NAMALWA (cell line): ENCODE measurements around the gene MREG.

ENCODE experiments used
- DNase-seq: peaks from one replicate; pipeline ENCODE4 v3.0.0-alpha.2; 2015; ENCODE audit warnings: low spot score

Gene MREG

GRCh38 chr2:215918901-215919599, 94.3 kb downstream of the MREG start:
- DNase-seq, result no peak

DNA sequence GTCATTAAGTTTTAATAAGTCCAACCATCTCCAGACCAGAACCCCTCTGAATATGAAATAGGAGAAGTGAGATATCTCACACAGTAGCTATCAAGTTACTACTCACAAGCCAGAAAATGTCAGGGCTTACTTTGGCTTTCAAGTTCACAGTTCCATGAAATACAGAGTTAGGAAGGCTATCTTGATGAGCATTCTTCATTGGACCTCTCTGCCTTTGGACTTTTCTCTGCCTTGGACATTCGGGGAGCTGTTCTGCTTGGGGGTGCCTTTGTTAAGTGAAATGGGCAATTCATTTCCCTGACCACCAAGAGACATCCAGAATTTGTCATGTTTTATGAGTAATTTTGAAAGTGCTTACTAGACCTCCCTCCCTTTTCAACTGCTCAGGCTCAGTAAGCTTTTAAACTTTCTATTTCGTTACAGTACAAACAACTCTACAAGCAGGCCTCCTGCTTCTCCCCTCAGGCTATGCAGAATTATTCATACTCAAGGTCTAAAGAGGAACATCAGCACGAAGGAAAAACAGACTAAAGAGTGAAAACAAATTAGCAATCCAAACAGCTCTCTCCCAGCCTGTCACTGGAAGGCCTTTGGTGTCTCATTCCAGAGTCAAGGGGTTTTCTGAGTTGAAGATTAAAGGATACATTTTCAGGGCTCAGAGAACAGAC, 95.3 kb downstream of the MREG start:
- DNase-seq, result no peak

- DNase-seq, result no peak
Measured at GRCh38 chr2:215915441-215915840, 97.9 kb downstream of the MREG start.

- DNase-seq, result no peak
Measured at GRCh38 chr2:215914777-215915165, 98.6 kb downstream of the MREG start.

GRCh38 chr2:215914054-215914776, 99.1 kb downstream of the MREG start:
- DNase-seq, result no peak

GRCh38 chr2:215912299-215912842, 101.0 kb downstream of the MREG start:
- no peak for DNase-seq

DNA sequence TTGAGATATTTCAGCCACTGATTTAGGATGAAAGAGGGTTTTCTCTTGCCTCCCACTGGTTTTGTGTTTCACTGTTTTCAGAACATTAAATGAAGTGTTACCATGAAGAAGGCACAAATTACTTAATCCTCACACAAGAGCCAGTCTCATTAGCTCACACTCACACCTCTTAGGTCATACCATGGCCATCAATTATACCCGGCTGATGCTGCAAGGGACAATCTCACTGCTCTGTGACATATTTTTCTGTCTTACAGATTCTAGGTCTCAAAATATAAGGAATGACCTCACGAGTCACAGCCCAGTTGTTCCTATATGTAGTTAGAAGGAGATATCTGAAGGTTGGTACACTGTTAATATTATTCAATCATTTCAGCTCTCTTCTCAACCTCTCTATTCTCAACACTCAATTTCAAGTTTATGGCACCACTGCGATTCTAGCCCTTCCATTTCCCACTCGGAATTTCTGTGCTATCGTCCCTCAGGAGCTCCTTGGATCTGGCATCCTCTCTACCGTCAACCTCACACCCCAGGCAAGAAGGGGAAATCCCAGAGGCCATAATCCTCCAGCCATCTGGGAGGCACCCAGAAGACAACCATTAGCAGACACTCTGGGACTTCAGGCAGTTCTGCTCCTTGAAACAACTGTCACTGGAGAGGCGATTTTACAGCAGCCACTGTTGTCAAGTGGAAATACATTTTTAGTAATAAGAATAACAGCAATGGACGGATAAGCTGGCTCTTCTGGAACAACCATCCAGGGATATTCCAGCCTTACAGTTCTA, 101.9 kb downstream of the MREG start:
- no peak for DNase-seq

DNA sequence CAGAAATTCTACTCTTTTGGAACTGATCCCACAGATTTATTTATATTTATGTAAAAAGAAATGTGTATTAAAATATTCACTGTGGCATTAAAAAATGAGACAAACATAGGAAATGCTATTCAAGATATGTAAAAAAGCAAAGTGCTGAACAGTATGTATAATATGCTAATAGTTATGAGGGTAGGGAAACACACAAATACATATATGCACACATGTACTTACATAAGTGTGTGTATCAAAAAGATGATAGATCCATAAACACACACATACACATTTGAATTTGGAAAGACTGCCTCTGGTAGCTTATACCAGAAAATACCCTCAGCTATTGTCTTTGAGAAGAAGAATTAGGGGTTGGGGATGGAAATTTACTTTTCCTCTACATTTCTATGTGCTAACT, 103.2 kb downstream of the MREG start:
- no peak for DNase-seq

DNA sequence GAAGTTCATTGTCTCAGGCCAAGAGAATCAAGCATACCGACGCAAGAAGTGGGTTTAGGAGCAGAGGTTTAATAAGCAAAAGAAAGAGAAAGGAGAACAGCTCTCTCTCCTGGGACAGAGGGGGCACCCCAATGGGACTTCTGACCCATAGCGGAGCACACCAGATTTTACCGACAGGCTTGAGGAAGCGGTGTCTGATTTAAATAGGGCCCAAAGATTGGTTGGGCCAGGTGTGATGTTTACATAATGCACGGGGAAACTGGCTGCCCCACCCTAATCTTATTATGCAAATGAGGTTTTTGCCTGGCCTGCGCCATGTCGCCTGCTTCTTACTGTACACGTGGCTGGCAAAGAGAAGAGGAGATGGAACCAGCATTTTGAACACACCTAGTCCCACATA, 106.2 kb downstream of the MREG start:
- no peak for DNase-seq

GRCh38 chr2:215906458-215906857, 106.9 kb downstream of the MREG start:
- DNase-seq, result no peak

DNA sequence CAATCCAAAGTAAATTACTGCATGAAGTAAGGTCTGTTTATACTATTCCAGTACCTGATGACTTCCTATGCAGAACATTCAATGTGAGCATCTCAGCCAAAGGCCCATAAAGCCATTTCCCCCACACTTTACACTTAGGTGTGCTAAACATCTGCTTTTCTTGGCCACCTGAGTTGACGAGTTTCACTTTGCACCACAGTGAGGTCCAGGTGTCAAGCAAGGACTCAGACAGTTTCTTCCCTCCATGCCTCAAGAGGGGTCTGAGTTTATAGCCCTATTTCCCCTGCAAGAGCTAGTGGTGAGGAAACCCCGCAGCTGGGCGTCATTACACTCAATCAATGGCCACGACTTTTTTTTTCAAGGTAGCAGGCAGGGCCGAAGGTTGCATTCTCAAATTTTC, 107.7 kb downstream of the MREG start:
- DNase-seq, result no peak

GRCh38 chr2:215904101-215904500, 109.2 kb downstream of the MREG start:
- no peak for DNase-seq

- no peak for DNase-seq
Measured at GRCh38 chr2:215903203-215903602, 110.1 kb downstream of the MREG start.

- DNase-seq, result no peak
Measured at GRCh38 chr2:215901796-215902195, 111.6 kb downstream of the MREG start.

DNA sequence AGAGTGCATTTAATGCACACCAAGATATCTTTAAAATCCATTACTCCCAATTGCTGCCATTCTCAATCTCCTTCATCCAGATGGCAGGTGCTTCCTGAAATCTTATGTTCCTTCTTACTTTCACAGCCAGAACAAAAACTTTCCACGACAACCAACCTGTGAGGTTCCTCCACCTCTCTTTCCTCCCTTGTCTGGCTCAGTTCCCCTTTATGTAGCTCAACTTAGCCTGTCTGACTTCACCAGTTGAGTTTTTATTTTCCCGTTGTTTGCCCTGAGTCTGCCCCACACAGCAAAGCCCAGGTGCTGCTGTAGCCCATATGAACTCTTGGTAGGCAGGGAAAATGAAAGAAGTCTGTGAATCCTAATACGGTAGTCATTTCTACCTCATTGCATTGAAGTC, 112.5 kb downstream of the MREG start:
- no peak for DNase-seq

GRCh38 chr2:215900203-215900611, 113.1 kb downstream of the MREG start:
- no peak for DNase-seq

DNA sequence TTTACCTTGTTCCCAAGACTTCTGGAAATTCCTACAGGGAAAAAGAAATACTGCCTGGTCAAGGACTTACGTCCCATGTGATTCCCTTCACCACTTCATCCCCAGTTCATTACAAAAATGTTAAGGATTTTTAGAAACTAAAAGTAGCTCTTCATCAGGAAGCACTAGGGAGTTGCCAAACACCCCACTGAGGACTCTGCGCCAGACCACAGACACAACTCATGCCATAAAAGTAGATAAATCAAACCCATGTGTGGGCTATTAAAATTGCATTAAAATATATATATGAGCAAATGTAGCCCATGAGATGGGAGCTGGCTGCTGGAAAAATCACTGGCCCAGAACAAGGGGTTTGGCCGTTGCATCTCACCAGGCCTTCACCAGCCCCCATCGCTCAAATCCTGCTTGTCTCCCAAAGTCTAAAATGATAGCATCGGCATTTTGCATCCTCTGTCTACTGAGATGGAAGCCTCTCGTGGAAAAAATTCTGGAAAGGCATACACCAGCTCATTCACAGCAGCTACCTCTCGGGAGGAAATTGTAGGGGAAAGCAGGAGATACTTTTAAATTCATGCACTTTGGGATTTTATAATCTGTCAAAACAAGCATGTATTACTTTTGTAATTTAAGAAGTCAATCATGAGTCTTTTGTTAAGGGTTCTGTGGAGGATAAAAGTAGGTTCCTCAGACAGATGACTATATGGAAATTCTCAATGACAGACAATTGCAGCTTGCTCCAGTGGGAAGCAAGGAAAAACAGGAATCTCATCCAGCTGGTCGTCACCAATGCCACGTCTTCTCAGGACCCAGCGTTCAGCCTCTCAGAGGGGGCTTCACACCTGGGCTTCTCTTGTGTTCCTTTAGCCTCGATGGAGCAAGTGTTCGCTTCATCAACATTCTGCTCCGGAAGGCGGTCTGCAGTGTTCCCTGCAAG, 113.9 kb downstream of the MREG start:
- no peak for DNase-seq

DNA sequence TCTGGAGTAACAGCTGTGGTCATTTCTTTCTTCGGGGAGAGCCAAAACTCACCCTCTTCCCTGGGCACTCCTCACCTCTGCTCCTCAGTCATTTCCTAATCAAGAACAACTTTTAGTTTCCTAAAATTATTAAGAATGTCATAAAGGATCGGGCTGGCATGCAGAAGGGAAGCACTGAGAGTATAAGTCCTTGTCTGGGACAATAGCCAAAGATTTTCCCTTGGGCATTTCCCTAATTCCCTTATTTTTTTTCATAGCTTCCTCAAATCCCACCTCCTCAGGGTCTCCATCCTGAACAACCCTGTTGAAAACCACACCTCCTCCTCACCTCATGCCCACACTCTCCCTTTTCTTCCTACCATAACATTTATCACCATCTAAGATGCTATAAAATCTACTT, 115.0 kb downstream of the MREG start:
- DNase-seq, result no peak

DNA sequence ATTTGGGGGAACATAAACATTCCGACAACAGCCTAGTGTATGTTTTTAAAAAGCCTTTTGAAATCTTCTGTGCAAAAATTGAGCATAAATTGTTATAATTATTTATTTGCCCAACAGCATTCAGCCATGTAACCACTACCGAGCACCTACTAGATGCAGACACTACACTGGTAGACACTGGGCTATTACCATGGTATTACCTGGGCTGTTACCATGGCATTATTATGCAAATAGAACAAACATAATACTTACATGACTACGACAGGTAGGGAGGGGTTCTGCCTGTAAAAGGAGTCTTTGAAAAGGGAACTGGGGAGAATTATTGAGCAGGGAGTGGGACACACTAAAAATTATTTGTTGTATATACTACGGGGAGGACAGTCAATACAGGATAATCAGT, 116.4 kb downstream of the MREG start:
- no peak for DNase-seq

GRCh38 chr2:215895330-215895729, 118.0 kb downstream of the MREG start:
- no peak for DNase-seq
